Measurements from ENCODE around the gene PEX10. TPM values are rescaled to one million over a fixed set of nuclear protein-coding genes. Genes with fewer than 3 reads are reported as not detected.

PEX10 gene
- total RNA-seq, 1 donor from 2014 or later, result 26.5 TPM

GRCh38 chr1:2397007-2397679 is 15.2 kb downstream of the PEX10 start:
- H3K4me3 ChIP-seq (ENCODE audit: low read depth, low read length), result no peak overlapping the region
- no peak for DNase-seq (ENCODE audit: low read depth)
- TF ChIP-seq CTCF (conservative IDR thresholded peaks at IDR 0.05; ENCODE audit: low read depth, low read length), result no peak

GRCh38 chr1:2396476-2396875 is 15.9 kb downstream of the PEX10 start:
- H3K4me3 ChIP-seq (ENCODE audit: low read depth, low read length), result no peak overlapping the region
- no peak for TF ChIP-seq CTCF (conservative IDR thresholded peaks at IDR 0.05; ENCODE audit: low read depth, low read length)
- DNase-seq (ENCODE audit: low read depth), result no peak

GRCh38 chr1:2396059-2396458 is 16.3 kb downstream of the PEX10 start:
- no peak for DNase-seq (ENCODE audit: low read depth)
- no peak for TF ChIP-seq CTCF (conservative IDR thresholded peaks at IDR 0.05; ENCODE audit: low read depth, low read length)
- no peak overlapping the region for H3K4me3 ChIP-seq (ENCODE audit: low read depth, low read length)

GRCh38 chr1:2395245-2395644 is 17.1 kb downstream of the PEX10 start:
- DNase-seq (ENCODE audit: low read depth), result no peak
- H3K4me3 ChIP-seq (ENCODE audit: low read depth, low read length), result no peak overlapping the region
- TF ChIP-seq CTCF (conservative IDR thresholded peaks at IDR 0.05; ENCODE audit: low read depth, low read length), result no peak

- TF ChIP-seq CTCF (conservative IDR thresholded peaks at IDR 0.05; ENCODE audit: low read depth, low read length), result no peak
- H3K4me3 ChIP-seq (ENCODE audit: low read depth, low read length), result no peak overlapping the region
Observed at GRCh38 chr1:2394761-2395160, 17.6 kb downstream of the PEX10 start.

GRCh38 chr1:2394220-2394619 is 18.1 kb downstream of the PEX10 start:
- TF ChIP-seq CTCF (conservative IDR thresholded peaks at IDR 0.05; ENCODE audit: low read depth, low read length), result no peak
- H3K4me3 ChIP-seq (ENCODE audit: low read depth, low read length), result no peak overlapping the region
- DNase-seq (ENCODE audit: low read depth), result no peak

More at GRCh38 chr1:2394761-2395160, 17.6 kb downstream of the PEX10 start:
- no peak for DNase-seq (ENCODE audit: low read depth)

GRCh38 chr1:2393471-2393877 is 18.9 kb downstream of the PEX10 start:
- TF ChIP-seq CTCF (conservative IDR thresholded peaks at IDR 0.05; ENCODE audit: low read depth, low read length), result no peak
- no peak overlapping the region for H3K4me3 ChIP-seq (ENCODE audit: low read depth, low read length)
- DNase-seq (ENCODE audit: low read depth), result no peak

Data from epithelial cell of proximal tubule (primary cell).